Hippocampal formation (tissue), 2 donors: Measurements from ENCODE around the gene NEDD8.
A peak's percentile ranks its signal among the peaks of the same experiment; 100 is the strongest.
"Not testable (repeated sequence)": the region's sequence is repeated elsewhere in the genome, so short reads cannot be mapped to it uniquely, and the experiment has no call there.

Source experiments
- DNase-seq, 2 donors: peaks; one replicate each; lab custom pipeline; 2025; lab: John Stamatoyannopoulos, UW

The NEDD8 gene

DNA sequence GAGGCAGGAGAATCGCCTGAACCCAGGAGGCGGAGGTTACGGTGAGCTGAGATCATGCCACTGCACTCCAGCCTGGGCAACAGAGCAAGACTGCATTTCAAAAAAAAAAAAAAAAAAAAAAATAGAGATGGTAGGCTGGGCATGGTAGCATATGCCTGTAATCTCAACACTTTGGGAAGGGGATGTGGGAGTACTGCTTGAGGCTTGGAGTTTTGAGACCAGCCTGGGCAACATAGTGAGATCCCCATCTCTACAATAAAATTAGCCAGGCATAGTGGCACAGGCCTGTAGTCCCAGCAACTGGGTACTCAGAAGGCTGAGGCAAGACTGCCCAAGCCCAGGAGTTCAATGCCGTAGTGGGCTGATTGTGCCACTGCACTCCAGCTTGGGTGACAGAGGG is 9.2 kb downstream of the NEDD8 start:
- DNase-seq: not testable (repeated sequence)

GRCh38 chr14:24219521-24219920 is 12.6 kb downstream of the NEDD8 start:
- no peak for DNase-seq

DNA sequence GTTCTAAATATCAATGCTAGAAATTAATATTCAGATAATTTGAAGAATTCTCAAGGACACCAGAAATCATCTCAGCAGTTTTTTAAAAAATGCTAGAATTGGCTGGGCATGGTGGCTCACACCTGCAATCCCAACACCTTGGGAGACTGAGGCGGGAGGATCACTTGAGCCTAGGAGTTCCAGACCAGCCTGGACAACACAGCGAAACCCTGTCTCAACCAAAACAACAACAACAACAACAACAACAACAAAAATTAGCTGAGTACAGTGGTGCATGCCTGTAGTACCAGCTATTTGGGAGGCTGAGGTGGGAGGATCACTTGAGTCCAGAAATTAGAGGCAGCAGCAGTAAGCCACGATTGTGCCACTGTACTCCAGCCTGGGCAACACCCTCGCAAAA is 13.1 kb downstream of the NEDD8 start:
- no peak for DNase-seq

DNA sequence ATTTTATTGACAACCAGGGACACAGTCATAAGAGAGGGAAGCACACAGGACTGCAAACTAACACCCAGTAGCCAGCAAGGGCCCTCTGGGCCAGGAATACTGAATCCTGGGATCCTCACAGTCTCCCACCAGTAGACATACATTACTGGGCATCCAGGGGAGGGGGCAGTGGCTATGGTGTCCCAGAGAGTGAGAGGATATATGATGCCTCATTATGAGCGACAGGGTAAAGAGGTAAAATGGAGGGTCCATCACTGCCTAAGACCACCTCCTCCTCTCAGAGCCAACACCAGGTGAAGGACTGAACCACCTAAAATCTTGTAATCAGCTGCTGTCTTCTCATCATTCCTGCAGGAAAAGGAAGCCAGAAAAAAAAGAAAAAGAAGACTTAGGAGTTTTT is 15.3 kb downstream of the NEDD8 start:
- not testable (repeated sequence) for DNase-seq

DNA sequence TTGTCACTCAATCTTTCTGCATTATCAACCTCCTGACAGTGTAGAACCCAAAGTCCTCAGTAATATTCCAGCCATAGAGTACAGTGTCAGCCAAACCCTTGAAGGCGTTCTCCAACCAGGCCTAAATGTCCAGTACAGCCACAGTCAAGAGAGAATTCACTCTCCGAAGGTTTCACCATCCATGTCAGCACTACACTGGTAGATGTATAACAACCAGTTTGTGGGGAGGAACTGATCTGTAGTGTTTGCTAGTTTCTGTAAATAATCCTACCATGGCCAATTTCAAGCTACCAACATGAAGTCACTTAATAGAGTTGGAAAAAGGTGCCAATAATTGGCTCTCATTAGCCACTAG is 15.8 kb downstream of the NEDD8 start:
- DNase-seq: no peak

GRCh38 chr14:24215495-24216344 is 16.4 kb downstream of the NEDD8 start, which contains the start of gene MDP1:
TSS of gene MDP1 (minus strand) at chr14:24216066. CDS start at chr14:24215955, 111 bp downstream.
- DNase-seq: peak; percentile 82 to 91

- DNase-seq: no peak
Observed at GRCh38 chr14:24213866-24214662, 18.1 kb downstream of the NEDD8 start.

GRCh38 chr14:24212924-24213865 is 19.0 kb downstream of the NEDD8 start, which contains the start of gene CHMP4A:
TSS of gene CHMP4A (minus strand) at chr14:24213488. CDS start at chr14:24213439, 49 bp downstream.
- DNase-seq: peak; percentile 89 to 90

DNA sequence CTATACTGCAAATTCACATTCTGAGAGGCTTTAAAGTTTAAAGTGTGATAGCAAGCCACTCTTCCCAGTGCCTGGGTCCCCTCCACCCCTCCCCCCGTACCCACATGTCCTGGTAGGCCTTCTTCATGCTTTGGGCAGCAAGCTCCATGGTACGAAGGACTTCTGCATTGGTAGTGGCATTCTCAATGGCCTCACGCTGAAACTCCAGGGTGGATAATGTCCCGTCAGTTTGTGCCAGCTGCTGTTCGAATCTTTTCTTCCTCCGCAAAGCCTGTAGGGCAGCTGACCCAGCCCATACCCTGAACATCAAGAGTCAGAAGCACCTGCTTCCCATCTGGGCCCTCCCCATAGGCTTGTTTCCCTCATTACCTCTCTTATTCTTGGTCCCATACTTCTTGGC is 20.9 kb downstream of the NEDD8 start:
- no peak for DNase-seq

DNA sequence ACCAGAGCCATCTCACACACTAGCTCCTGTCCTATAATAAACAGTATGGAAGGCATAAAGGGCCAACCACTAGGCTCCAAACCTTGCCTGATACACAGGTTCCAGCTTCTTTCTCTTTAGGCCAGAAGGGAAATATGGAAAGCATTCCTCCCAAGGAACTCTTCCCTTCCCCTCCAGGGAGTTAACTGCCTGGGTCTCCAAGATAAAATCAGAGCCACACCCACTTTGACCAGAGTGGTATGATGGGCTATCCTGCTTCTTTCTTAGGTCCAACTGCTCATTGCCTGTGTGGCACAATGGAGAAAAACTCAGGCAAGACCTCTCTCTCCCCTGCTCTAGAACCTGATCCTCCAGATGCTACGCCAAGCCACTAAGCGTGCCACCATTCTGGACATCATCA is 24.5 kb downstream of the NEDD8 start:
- no peak for DNase-seq

- no peak for DNase-seq
Observed at GRCh38 chr14:24207104-24207551, 25.0 kb downstream of the NEDD8 start.

GRCh38 chr14:24206260-24207103 is 25.7 kb downstream of the NEDD8 start:
- DNase-seq: no peak

- no peak for DNase-seq
Observed at GRCh38 chr14:24204163-24205146, 27.7 kb downstream of the NEDD8 start.

DNA sequence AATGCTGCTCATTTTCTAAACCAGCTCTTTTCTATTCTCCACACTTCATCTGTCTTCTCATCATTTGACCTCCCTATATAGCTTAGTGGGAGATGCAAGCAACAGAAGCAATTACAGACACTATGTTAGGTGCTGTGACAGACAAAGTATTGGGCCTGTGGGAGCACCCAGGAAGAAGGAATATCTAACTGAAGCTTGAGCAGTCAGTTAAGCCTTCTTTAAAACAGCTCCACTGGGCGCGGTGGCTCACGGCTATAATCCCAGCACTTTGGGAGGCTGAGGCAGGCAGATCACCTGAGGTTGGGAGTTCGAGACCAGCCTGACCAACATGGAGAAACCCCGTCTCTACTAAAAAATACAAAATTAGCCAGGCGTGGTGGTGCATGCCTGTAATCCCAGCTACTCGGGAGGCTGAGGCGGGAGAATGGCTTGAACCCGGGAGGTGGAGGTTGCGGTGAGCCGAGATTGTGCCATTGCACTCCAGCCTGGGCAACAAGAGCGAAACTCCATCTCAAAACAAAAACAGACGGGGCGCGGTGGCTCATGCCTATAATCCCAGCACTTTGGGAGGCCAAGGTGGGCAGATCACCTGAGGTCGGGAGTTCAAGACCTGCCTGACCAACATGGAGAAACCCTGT is 28.8 kb downstream of the NEDD8 start:
- DNase-seq: not testable (repeated sequence)

DNA sequence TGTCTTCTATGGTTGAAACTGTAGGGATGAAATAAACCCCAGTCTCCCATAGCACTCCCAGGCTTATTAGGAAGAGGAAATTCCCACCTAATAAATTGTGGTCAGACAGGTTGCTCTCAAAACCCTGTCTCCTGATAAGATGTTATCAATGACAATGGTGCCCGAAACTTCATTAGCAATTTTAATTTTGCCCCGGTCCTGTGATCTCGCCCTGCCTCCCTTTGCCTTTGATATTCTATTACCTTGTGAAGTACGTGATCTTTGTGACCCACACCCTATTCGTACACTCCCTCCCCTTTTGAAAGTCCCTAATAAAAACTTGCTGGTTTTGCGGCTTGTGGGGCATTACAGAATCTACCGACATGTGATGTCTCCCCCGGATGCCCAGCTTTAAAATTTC is 29.6 kb downstream of the NEDD8 start:
- not testable (repeated sequence) for DNase-seq

DNA sequence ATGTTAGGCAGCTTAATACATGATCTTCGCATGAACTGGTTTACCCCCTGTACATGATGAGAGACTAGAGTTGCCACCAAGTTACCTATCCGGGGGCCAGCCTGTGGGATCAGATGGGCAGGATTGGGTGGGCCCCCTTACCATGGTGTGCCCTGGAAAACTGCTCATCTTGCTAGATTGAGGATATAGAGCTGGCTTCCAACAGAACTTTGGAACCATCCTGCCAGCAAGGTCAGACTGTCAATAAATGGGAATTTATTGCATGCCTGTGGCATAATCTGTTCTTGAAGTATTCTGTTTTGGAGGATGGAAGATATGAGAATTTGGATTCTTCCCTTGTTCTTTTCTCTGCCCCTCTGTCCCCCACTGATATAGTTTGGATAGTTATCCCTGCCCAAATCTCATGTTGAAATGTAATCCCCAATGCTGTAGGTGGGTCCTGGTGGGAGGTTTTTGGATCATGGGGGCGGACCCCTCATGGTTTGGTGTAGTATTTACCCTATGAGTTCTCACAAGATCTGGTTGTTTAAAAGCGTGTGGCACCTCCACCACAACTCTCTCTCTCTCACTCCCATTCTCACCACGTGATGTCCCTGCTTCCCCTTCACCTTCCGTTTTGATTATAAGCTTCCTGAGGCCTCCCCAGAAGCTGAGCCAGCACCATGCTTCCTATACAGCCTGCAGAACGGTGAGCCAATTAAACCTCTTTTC is 33.2 kb downstream of the NEDD8 start:
- no peak for DNase-seq

GRCh38 chr14:24197056-24197450 is 35.1 kb downstream of the NEDD8 start:
- DNase-seq: no peak
